Left lung (tissue), 10 donors: ENCODE measurements around the gene FOCAD. TPM values are rescaled to one million over a fixed set of nuclear protein-coding genes. Genes with fewer than 3 reads are reported as not detected.

ENCODE experiments used
- ATAC-seq: fragments of 200-7000 bp; cut with Tn5 transposase; one replicate; pipeline ENCODE4 v1.9.1; 2020; ENCODE audit warnings: moderate library complexity
- DNase-seq, 4 donors: peaks; one replicate each; pipeline ENCODE4 v3.0.0-alpha.2; 2013 to 2020
- H3K27ac ChIP-seq, 2 donors: fragments of 200-600 bp; sonication (generic) in 1 of 2; one replicate each; pipeline versions ENCODE4 v1.5.0 to v1.8.0; 2020 to 2021
- H3K27me3 ChIP-seq, 2 donors: fragments of 200-600 bp; sonication (generic) in 1 of 2; one replicate each; pipeline versions ENCODE4 v1.5.0 to v1.8.0; 2020 to 2021
- H3K36me3 ChIP-seq, 2 donors: fragments of 200-600 bp; sonication (generic) in 1 of 2; one replicate each; pipeline versions ENCODE4 v1.5.0 to v1.8.0; 2020 to 2021
- H3K4me1 ChIP-seq, 2 donors: fragments of 200-600 bp; one replicate each; pipeline ENCODE4 v1.8.0; 2021
- H3K4me3 ChIP-seq, 2 donors: fragments of 200-600 bp; sonication (generic) in 1 of 2; one replicate each; pipeline versions ENCODE4 v1.5.0 to v1.8.0; 2020 to 2021; ENCODE audit warnings: mild to moderate bottlenecking in 1 of 2
- H3K9me3 ChIP-seq, 2 donors: fragments of 200-600 bp; sonication (generic) in 1 of 2; one replicate each; pipeline versions ENCODE4 v1.5.0 to v1.8.0; 2020 to 2021
- CTCF ChIP-seq, 2 donors: fragments of 200-600 bp; sonication (generic) in 1 of 2; IDR thresholded peaks; one replicate each; pipeline versions ENCODE4 v1.5.0 to v1.8.0; 2021; ENCODE audit warnings: antibody characterized with exemption in 2 of 2
- intact Hi-C, 2 donors: fragments of 100-400 bp; cut with DNase I; formaldehyde crosslinking; loops; one replicate each; pipeline versions ENCODE4 v1.11.2 to v1.14.2; 2022
- polyA plus RNA-seq, 6 donors: library from polyadenylated mRNA; unstranded; fragments of 120-200 nt; gene quantifications; one replicate each; pipeline ENCODE4 v1.2.1, GENCODE V29; 2013; ENCODE audit not compliant: insufficient read length in 6 of 6
- total RNA-seq, 2 donors: library from RNA; stranded (reverse); fragmentation: NEBNext Ultra II Directional; extraction: Animal tissue kit (Norgen Biotek cat#: 25700); gene quantifications; one replicate each; pipeline ENCODE4 v1.2.1, GENCODE V29; 2021
- donor health status: DM: no; HTN: yes; CAD: no.
- donor health status: DM: no; HTN: no; CAD: no.

FOCAD gene
- total and polyA plus RNA-seq, 8 donors: 23.6 to 43.1 (median 29.9) TPM

GRCh38 chr9:20988061-20988460 is 304.0 kb downstream of the FOCAD start:
- ATAC-seq: no peak
- Histone ChIP-seq H3K4me3 (no peak overlapping the region), H3K36me3 (peaks cover 0 to 14% of the 10 kb centered on the region in 2 donors), H3K4me1 (peaks cover 4 to 33% of the 10 kb centered on the region in 2 donors), H3K27ac (peak overlapping the region in 1 of 2 donors; percentile 14), H3K27me3 (no peaks in the 10 kb centered on the region), H3K9me3 (no peaks in the 10 kb centered on the region)
- TF ChIP-seq CTCF (IDR thresholded peaks at IDR 0.05): no peak
- intact Hi-C loops: no loop called here
- no peak for DNase-seq

- Histone ChIP-seq H3K27ac (peak overlapping the region in 1 of 2 donors; percentile 87), H3K27me3 (no peaks in the 10 kb centered on the region), H3K4me1 (peaks cover 4 to 33% of the 10 kb centered on the region in 2 donors), H3K9me3 (no peaks in the 10 kb centered on the region), H3K4me3 (no peak overlapping the region), H3K36me3 (peaks cover 0 to 14% of the 10 kb centered on the region in 2 donors)
- ATAC-seq (peak; percentile 56), DNase-seq (no peak)
- TF ChIP-seq CTCF (IDR thresholded peaks at IDR 0.05): no peak
- intact Hi-C loops: no loop called here
Measured at GRCh38 chr9:20988671-20989315, 304.7 kb downstream of the FOCAD start.

DNA sequence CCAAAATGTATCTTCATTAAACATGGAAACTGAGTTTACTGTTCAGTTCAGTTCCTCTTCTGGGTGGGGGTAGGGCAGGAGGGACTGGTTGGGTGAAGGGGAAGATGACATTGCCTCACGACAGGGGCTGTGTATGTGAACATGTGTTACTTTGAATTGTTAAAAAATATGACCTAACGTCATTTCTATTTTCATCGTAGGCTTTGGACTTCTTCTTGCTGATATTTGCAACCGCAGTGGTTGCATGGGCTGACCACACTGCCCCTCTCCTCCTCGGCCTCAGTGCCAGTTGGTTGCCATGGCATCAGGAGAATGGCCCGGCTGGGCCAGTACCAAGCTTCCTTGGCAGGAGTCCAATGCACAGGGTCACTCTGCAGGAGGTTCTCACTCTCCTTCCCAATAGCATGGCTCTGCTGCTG is 305.9 kb downstream of the FOCAD start:
- peaks cover 4 to 25% of the 10 kb centered on the region in 2 donors for H3K4me1 ChIP-seq
- intact Hi-C loops: no loop called here
- no peaks in the 10 kb centered on the region for H3K27me3 ChIP-seq
- H3K4me3 ChIP-seq: no peak overlapping the region
- no peak for TF ChIP-seq CTCF (IDR thresholded peaks at IDR 0.05)
- peaks cover 0 to 14% of the 10 kb centered on the region in 2 donors for H3K36me3 ChIP-seq
- H3K9me3 ChIP-seq: no peaks in the 10 kb centered on the region
- peak overlapping the region in 1 of 2 donors; percentile 87 for H3K27ac ChIP-seq
- DNase-seq (peak in 2 of 4 donors; percentile 80 to 87), ATAC-seq (peak; percentile 71)

DNA sequence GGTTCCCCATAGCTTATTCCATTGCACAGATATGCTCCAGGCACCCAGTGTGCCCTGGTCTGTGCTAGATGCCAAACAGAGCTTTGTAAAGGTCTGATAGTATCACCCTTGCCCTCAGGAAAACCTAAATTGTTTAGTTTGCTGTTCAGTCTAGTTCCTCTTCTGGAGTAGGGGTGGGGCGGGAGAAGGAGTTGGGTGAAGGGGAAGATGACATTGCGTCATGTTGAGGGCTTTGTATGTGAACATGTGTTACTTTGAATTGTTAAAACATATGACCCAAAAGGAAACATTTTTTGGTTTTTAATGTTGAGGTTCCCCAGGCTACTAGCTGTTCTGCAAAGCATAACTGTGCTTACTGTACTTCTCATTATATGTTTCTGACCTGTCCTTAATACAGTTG is 306.8 kb downstream of the FOCAD start:
- Histone ChIP-seq H3K4me1 (peaks cover 4 to 24% of the 10 kb centered on the region in 2 donors), H3K36me3 (peaks cover 0 to 16% of the 10 kb centered on the region in 2 donors), H3K27ac (peak overlapping the region in 1 of 2 donors; percentile 87), H3K27me3 (no peaks in the 10 kb centered on the region), H3K4me3 (no peak overlapping the region), H3K9me3 (no peaks in the 10 kb centered on the region)
- peak in 1 of 4 donors; percentile 69 for DNase-seq
- peak; percentile 80 for ATAC-seq
- TF ChIP-seq CTCF (IDR thresholded peaks at IDR 0.05): no peak
- intact Hi-C loops: no loop called here

- no peaks in the 10 kb centered on the region for H3K9me3 ChIP-seq
- H3K36me3 ChIP-seq: peaks cover 0 to 17% of the 10 kb centered on the region in 2 donors
- TF ChIP-seq CTCF (IDR thresholded peaks at IDR 0.05): no peak
- peaks cover 4 to 18% of the 10 kb centered on the region in 2 donors for H3K4me1 ChIP-seq
- H3K4me3 ChIP-seq: no peak overlapping the region
- H3K27me3 ChIP-seq: no peaks in the 10 kb centered on the region
- no peak for ATAC-seq
- H3K27ac ChIP-seq: no peak overlapping the region
- DNase-seq: no peak
- intact Hi-C loops: no loop called here
Measured at GRCh38 chr9:20994486-20994885, 310.4 kb downstream of the FOCAD start.
